GM19452 (cell line): ENCODE results near the gene CLOCK.
A peak's percentile ranks its signal among the peaks of the same experiment; 100 is the strongest.

Experiments used
- ATAC-seq: cut with Tn5 transposase; IDR thresholded peaks from one replicate; pipeline ENCODE4 v1.9.1; 2021; ENCODE audit not compliant: unreplicated experiment

CLOCK gene

DNA sequence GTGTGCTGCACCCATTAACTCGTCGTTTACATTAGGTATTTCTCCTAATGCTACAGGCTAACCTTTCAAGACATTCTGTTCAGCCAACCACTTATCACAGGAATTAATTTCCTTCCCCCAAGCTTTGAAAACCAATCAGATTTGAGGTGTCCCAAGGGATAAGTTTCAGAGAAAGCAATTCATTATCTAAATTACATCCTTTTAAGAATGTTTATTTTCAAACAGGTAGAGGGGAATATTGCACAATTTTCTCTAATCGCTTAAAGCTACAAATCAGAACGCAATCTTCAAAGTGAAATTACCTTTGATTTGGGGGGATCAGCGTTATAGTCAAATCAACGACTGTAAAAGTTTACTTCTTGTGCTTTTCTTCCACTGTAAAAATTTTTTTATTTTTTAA is 1.6 kb downstream of the CLOCK start:
- no peak for ATAC-seq

DNA sequence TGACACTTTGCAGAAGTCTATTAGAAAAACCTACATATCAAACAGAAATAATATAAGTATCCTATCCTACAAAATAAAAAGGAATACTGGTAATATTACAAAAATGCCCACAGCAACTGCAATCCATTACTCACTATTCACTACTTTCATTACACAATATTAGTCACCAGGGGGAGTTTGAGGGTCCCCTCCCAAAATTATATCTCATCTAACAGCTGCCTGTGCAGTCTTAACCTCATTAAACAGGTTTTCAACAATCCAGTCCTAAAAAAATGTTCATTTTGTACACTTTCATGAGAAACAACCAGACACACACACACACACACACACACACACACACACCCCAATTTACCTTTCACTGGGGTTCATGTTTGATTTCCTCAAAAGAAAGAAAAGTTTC is 2.9 kb downstream of the CLOCK start:
- ATAC-seq, result no peak

- no peak for ATAC-seq
Observed at GRCh38 chr4:55540271-55540670, 6.4 kb downstream of the CLOCK start.

DNA sequence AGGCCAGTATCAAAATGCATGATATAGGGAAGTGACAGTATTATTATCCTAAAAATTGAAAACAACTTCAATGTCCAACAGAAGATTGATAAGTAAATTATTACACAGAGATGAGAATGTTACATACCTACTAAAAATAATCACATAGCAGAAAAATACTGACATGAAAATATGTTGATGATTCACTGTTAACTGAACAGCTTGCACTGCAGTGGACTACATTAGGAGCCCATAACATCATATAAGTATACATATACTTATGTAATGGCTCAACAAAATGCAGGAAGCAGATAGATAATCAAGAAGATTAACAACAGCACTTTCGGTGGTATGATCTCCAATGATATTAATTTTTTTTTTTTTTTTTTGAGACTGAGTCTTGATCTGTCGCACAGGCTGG is 7.1 kb downstream of the CLOCK start:
- ATAC-seq, result no peak

DNA sequence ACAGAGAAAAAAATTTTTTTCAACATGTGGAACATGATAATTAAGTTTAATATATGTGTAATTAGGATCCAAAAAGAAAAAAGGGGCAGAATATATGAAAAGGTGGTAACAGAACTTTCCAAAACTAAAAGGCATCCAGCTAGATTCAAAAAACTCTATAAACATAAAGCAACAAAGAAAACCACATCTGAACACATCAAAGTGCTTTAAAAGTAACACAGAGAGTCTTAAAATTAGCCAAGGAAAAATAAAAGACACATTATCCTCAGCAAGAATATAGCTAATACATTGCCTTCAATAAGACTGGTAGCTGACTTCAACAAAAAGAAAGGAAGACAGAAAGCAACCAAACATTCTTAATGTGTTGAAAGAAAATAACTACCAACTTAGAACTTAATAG is 8.2 kb downstream of the CLOCK start:
- ATAC-seq, result no peak

GRCh38 chr4:55534306-55534705 is 12.4 kb downstream of the CLOCK start:
- ATAC-seq, result no peak

GRCh38 chr4:55530691-55531090 is 16.0 kb downstream of the CLOCK start:
- no peak for ATAC-seq

DNA sequence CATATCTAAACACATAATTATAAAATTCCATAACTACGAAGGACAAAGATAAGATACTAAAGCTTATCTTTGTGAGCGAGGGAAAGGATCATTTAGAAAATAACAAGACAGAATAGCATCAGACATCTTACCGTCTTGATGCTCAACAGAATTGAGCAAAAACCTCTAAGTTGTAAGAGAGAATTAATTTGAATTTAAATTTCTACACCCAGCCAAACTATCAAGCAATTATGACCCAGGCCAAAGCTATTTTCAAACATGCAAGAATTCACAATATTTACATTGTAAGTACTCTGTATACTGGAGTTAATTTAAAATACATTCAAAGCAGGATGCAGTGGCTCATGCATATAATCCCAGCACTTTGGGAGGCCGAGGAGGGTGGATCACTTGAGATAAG is 16.5 kb downstream of the CLOCK start:
- no peak for ATAC-seq

- ATAC-seq, result no peak
Observed at GRCh38 chr4:55528491-55528890, 18.2 kb downstream of the CLOCK start.

DNA sequence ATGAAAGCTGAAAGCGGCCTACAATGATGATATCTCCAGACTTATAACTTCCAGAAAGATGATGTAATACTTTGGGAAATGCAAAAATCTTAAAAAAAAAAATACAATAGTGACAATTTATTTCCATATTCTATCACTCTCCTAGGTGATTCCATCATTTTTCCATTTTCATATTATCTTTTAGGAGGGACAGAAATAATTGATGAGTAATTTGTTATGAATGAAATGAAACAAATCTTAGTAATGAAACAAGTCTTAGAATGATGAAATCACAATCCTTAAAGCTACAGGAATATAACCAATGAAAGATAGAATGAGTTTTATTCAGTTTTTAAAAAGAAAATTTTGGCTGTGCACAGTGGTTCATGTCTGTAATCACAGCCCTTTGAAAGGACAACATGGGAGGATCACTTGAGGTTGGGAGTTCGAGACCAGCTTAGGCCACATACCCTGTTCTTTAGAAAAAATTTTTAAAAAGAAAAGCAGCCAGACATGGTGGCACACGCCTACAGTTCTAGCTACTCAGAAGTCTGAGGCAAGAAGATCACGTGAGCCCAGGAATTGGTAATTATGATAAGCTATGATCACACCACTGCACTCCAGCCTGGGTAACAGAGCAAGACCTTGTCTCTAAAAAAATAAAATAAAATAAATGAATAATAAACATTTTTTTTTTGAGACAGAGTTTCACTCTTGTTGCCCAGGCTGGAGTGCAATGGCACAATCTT is 21.7 kb downstream of the CLOCK start:
- no peak for ATAC-seq

GRCh38 chr4:55518442-55518841 is 28.3 kb downstream of the CLOCK start:
- no peak for ATAC-seq

GRCh38 chr4:55517526-55518229 is 29.0 kb downstream of the CLOCK start:
- ATAC-seq, result peak; percentile 65

DNA sequence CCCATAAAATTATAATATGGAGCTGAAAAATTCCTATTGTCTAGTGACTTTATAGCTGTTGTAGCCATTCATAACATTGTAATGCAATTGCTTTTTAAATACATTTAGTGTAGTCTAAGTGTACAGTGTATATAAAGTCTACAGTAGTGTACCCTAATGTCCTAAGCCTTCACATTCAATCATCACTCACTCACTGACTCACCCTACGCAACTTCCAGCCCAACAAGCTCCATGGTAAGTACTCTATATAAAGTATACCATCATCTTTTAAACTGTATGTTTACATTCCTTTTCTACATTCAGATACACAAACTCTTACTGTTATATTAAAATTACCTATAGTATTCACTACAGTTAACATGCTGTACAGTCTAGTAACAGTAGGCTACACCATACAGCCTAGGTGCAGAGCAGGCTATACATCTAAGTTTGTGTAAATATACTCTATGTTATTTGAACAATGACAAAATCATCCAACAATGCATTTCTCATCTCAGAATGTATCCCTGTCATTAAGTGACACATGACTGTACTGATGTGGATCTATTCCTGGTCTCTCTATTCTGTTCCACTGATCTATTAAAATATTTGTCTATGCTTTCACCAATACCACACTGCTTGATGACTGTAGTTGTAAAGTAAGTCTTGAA is 33.7 kb downstream of the CLOCK start:
- ATAC-seq, result no peak

GRCh38 chr4:55512077-55512476 is 34.6 kb downstream of the CLOCK start:
- ATAC-seq, result no peak

GRCh38 chr4:55510685-55511084 is 36.0 kb downstream of the CLOCK start:
- no peak for ATAC-seq

DNA sequence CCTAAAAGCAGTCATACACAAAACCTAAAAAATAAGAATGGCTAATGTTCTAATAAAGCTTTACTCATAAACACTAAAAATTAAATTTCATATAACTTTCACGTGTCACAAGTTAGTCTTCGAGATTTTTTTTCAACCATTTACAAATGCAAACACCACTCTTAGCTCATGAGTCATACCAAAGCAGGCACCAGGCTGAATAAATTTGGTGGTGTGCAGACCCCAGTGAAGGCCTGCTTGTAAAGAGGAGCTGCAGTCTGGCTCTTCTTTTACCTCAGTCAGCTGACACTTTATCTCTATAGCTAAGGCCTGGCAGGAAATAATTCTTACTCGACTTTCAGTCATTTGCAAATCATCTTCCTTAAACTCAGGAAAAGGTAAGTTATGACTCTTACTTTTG is 37.4 kb downstream of the CLOCK start:
- ATAC-seq, result no peak

GRCh38 chr4:55507612-55508011 is 39.1 kb downstream of the CLOCK start:
- no peak for ATAC-seq

GRCh38 chr4:55503169-55503568 is 43.5 kb downstream of the CLOCK start:
- ATAC-seq, result no peak

DNA sequence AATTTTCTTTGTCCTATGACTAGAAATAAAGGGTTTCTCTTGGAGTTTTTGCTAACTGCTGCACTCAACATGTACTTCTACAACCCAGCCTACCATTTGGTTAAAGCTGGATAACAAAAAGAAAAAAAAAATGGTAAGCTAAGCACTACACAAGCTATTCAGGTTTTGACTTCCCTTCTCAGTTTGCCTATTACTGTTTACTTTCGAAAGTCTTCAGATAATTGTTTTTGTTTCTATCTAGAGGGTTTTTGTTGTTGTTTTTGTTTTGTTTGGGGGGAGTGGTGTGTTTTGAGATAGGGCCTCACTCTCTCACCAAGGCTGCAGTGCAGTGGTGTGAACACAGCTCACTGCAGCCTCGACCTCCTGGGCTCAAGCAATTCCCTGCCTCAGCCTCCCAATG is 46.6 kb downstream of the CLOCK start:
- ATAC-seq, result no peak

DNA sequence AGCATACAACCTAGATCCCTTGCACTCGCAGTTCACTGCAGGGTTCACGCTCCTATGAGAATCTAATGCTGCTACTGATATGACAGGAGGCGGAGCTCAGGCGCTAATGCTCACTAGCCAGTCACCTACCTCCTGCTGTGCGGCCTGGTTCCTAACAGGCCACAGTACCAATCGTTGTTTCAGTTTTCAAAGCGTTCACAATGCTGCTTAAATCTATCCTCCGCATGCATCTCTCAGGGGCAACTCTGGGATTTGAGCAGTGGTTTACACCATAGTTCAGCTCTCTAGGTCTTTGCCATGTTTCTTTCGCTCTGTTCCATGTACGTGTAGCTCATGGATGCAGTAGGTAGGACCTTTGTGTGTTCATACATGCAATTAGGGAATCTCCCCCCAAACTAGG is 47.2 kb downstream of the CLOCK start:
- no peak for ATAC-seq

GRCh38 chr4:55498051-55498450 is 48.7 kb downstream of the CLOCK start:
- ATAC-seq, result no peak

GRCh38 chr4:55491486-55491885 is 55.2 kb downstream of the CLOCK start:
- ATAC-seq, result no peak
